ENCODE measurements around the gene GNB3. TPM values are rescaled to one million over a fixed set of nuclear protein-coding genes. Genes with fewer than 3 reads are reported as not detected.

GNB3 gene
- total and polyA plus RNA-seq, 8 donors: 0.89 to 12.6 (median 1.8) TPM

DNA sequence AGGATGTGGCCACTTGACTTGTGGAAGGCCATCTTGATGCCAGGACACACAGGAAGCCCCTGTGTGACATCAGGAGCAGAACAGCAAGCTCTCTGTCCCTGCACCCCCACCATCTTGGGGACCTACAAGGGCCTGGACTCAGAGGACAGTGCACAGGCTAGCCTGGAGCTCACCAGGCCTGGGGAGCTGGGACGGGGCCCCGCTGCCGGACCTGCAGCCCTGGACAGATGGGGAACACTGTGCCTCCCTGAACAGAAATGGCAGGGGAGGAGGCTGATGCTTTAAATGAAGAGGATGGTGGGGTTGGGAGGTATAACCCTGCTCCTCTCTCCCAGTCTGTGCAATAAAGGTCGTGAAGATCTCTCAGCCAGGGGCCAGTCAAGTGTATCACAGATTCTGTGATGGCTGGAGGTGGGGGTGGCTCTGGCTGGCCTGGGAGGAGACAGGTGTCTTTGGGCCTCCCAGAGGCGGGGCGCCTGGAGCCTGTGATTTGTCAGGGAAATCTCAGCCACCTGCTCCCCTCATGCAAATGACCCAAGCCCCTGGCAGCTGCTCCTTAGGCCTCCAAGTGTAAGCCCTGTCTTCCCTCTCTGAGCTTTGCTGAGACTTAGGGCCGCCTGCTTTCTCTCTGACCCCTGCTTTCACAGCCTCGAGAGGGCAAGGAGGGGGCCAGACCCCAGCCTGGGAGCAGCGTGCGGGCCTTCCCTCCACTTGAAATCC, 1.1 kb upstream of the GNB3 start:
- H3K27ac ChIP-seq: no peak overlapping the region
- whole genome bisulfite sequencing, 2 donors: 80 to 82% methylated on average over 9 to 10 of the region's 10 CpGs
- TF ChIP-seq, protein P1, sequence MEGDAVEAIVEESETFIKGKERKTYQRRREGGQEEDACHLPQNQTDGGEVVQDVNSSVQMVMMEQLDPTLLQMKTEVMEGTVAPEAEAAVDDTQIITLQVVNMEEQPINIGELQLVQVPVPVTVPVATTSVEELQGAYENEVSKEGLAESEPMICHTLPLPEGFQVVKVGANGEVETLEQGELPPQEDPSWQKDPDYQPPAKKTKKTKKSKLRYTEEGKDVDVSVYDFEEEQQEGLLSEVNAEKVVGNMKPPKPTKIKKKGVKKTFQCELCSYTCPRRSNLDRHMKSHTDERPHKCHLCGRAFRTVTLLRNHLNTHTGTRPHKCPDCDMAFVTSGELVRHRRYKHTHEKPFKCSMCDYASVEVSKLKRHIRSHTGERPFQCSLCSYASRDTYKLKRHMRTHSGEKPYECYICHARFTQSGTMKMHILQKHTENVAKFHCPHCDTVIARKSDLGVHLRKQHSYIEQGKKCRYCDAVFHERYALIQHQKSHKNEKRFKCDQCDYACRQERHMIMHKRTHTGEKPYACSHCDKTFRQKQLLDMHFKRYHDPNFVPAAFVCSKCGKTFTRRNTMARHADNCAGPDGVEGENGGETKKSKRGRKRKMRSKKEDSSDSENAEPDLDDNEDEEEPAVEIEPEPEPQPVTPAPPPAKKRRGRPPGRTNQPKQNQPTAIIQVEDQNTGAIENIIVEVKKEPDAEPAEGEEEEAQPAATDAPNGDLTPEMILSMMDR (IDR thresholded peaks at IDR 0.05): no peak
- FAIRE-seq (no peak), ATAC-seq (no peak), DNase-seq (no peak)
- no peaks in the 10 kb centered on the region for H3K4me1 ChIP-seq
- no peaks in the 10 kb centered on the region for H3K36me3 ChIP-seq
- no peaks in the 10 kb centered on the region for H3K27me3 ChIP-seq
- H3K4me3 ChIP-seq: no peak overlapping the region
- no peaks in the 10 kb centered on the region for H3K9me3 ChIP-seq
- intact Hi-C loops (cut with DNase I): loop anchor here in 1 of 3 donors (5.0 kb wide), 1 partner anchor 107 kb away; no protein-coding TSS in a partner anchor

DNA sequence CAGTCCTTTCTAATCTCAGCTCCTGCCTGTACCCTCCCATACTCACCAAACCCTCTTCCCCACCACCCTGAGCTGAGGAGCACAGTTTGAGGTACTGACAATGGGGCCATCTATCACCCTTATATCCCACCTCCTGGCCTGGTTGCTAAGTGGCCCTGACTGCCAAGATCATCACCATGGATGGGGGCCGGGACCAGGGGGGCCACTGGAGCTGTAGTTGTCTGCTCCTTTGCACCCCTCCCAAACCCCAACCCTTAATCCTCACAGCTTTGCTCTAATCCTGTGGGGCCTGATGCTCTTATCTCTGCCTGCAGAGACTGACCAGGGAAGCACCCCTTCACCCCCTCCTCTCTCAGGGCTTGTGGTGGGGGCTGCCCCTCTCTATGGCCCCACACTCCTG, 395 bp upstream of the GNB3 start:
- no peak for FAIRE-seq
- H3K27ac ChIP-seq: no peak overlapping the region
- WGBS, 2 donors: 71 to 94% methylated on average over 1 of the region's 1 CpG

DNA sequence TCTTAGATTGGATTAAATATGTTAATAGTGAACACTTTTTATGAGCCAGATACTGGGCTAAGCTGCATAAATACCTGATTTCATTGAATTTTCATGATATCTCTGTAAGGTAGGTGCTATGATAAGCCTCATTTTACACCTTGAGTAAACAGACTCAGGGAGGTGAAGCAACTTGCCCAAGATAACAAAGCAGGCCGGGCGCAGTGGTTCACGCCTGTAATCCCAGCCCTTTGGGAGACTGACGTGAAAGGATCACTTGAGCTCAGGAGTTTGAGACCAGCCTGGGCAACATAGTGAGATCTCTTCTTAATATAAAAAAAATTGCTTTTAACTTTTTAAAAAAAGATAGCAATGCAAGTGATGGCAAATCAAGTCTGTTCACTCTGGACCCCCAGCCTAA, 1.4 kb downstream of the GNB3 start:
- Histone ChIP-seq H3K36me3 (no peaks in the 10 kb centered on the region), H3K27ac (no peak overlapping the region), H3K9me3 (no peaks in the 10 kb centered on the region), H3K4me1 (no peaks in the 10 kb centered on the region), H3K27me3 (no peaks in the 10 kb centered on the region), H3K4me3 (no peak overlapping the region)
- FAIRE-seq (no peak), DNase-seq (no peak), ATAC-seq (no peak)
- intact Hi-C loops (cut with DNase I): no loop called here
- 54 to 64% methylated on average over 4 of the region's 4 CpGs for WGBS, 2 donors
- TF ChIP-seq, protein P1 (IDR thresholded peaks at IDR 0.05): no peak

More for the DNA sequence above, 395 bp upstream of the GNB3 start:
- Histone ChIP-seq H3K4me1 (no peaks in the 10 kb centered on the region), H3K27me3 (no peaks in the 10 kb centered on the region), H3K36me3 (no peaks in the 10 kb centered on the region), H3K4me3 (no peak overlapping the region), H3K9me3 (no peaks in the 10 kb centered on the region)
- TF ChIP-seq, protein P1 (IDR thresholded peaks at IDR 0.05): no peak
- intact Hi-C loops (cut with DNase I): no loop called here
- DNase-seq: no peak
- no peak for ATAC-seq

DNA sequence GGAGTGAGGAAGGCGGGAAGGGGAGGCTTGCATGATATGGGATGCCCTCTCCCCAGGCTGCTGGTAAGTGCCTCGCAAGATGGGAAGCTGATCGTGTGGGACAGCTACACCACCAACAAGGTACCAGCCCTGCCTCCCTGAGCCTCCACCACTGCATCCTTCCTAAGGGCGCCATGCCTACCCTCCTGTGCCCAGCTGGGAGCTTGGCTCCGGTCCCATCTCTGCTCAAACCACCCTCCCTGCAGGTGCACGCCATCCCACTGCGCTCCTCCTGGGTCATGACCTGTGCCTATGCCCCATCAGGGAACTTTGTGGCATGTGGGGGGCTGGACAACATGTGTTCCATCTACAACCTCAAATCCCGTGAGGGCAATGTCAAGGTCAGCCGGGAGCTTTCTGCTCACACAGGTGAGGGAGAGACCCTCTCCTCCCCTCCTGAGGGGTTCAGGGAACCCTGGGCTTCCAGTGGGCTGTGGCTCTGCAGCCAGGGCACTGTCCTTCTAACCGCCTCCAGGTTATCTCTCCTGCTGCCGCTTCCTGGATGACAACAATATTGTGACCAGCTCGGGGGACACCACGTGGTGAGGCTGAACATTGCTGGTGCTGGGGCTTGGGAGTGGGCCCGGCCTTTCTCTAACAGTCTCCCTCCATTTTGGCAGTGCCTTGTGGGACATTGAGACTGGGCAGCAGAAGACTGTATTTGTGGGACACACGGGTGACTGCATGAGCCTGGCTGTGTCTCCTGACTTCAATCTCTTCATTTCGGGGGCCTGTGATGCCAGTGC, 2.6 kb downstream of the GNB3 start:
- ATAC-seq (no peak), DNase-seq (no peak), FAIRE-seq (no peak)
- H3K4me1 ChIP-seq: no peaks in the 10 kb centered on the region
- TF ChIP-seq, protein P1 (IDR thresholded peaks at IDR 0.05): no peak
- H3K27me3 ChIP-seq: no peaks in the 10 kb centered on the region
- 74 to 80% methylated on average over 16 of the region's 16 CpGs for WGBS, 2 donors
- no peak overlapping the region for H3K4me3 ChIP-seq
- H3K27ac ChIP-seq: no peak overlapping the region
- H3K36me3 ChIP-seq: no peaks in the 10 kb centered on the region
- no peaks in the 10 kb centered on the region for H3K9me3 ChIP-seq
- intact Hi-C loops (cut with DNase I): no loop called here

DNA sequence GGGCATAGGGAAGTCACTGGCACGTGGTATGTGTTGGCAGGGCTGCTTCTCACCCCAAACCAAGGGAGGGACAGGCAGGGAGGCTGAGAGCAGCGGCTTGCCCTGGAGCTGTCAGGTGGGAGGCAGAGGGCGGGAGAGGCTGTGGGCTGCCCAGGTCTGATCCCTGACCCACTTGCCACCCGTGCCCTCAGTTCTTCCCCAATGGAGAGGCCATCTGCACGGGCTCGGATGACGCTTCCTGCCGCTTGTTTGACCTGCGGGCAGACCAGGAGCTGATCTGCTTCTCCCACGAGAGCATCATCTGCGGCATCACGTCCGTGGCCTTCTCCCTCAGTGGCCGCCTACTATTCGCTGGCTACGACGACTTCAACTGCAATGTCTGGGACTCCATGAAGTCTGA, 4.7 kb downstream of the GNB3 start:
- Histone ChIP-seq H3K9me3 (no peaks in the 10 kb centered on the region), H3K27ac (no peak overlapping the region), H3K4me1 (no peaks in the 10 kb centered on the region), H3K27me3 (no peaks in the 10 kb centered on the region), H3K36me3 (no peaks in the 10 kb centered on the region), H3K4me3 (no peak overlapping the region)
- ATAC-seq (no peak), DNase-seq (no peak), FAIRE-seq (no peak)
- WGBS, 2 donors: 90 to 92% methylated on average over 16 to 17 of the region's 17 CpGs
- intact Hi-C loops (cut with DNase I): no loop called here
- TF ChIP-seq, protein P1 (IDR thresholded peaks at IDR 0.05): no peak

Data from pancreas (tissue), 10 donors.